Midbrain (tissue), 1 donor: ENCODE measurements around the gene CHMP5.
"Not testable (repeated sequence)": the region's sequence is repeated elsewhere in the genome, so short reads cannot be mapped to it uniquely, and the experiment has no call there.

Experiments used
- DNase-seq: peaks from one replicate; lab custom pipeline; 2025; lab: John Stamatoyannopoulos, UW

Gene CHMP5

GRCh38 chr9:33277484-33277883 is 12.6 kb downstream of the CHMP5 start:
- no peak for DNase-seq

GRCh38 chr9:33285502-33285901 is 20.7 kb downstream of the CHMP5 start:
- no peak for DNase-seq

- peak; percentile 78 for DNase-seq
Observed at GRCh38 chr9:33287087-33287490, 22.2 kb downstream of the CHMP5 start.

- no peak for DNase-seq
Observed at GRCh38 chr9:33288235-33288634, 23.4 kb downstream of the CHMP5 start.

- no peak for DNase-seq
Observed at GRCh38 chr9:33288828-33289483, 24.1 kb downstream of the CHMP5 start.

- no peak for DNase-seq
Observed at GRCh38 chr9:33289496-33289895, 24.6 kb downstream of the CHMP5 start.

GRCh38 chr9:33289936-33290246 is 25.0 kb downstream of the CHMP5 start:
- no peak for DNase-seq

GRCh38 chr9:33290247-33291030 is 25.6 kb downstream of the CHMP5 start, which contains the start of gene NFX1:
Gene NFX1 (plus strand): TSS chr9:33290516. CDS start chr9:33290573, 57 bp downstream.
- DNase-seq, result peak; percentile 95

GRCh38 chr9:33291031-33291397 is 26.2 kb downstream of the CHMP5 start:
- no peak for DNase-seq

GRCh38 chr9:33291901-33292300 is 27.1 kb downstream of the CHMP5 start:
- no peak for DNase-seq

- DNase-seq, result no peak
Observed at GRCh38 chr9:33293782-33294181, 28.9 kb downstream of the CHMP5 start.

- DNase-seq, result no peak
Observed at GRCh38 chr9:33294670-33295432, 30.0 kb downstream of the CHMP5 start.

- DNase-seq, result no peak
Observed at GRCh38 chr9:33295571-33295970, 30.7 kb downstream of the CHMP5 start.

GRCh38 chr9:33297432-33297831 is 32.6 kb downstream of the CHMP5 start:
- peak; percentile 39 for DNase-seq

GRCh38 chr9:33300546-33300945 is 35.7 kb downstream of the CHMP5 start:
- no peak for DNase-seq

GRCh38 chr9:33304362-33304761 is 39.5 kb downstream of the CHMP5 start:
- no peak for DNase-seq

- DNase-seq, result no peak
Observed at GRCh38 chr9:33306037-33306436, 41.2 kb downstream of the CHMP5 start.

- no peak for DNase-seq
Observed at GRCh38 chr9:33307067-33307466, 42.2 kb downstream of the CHMP5 start.

GRCh38 chr9:33309903-33310302 is 45.1 kb downstream of the CHMP5 start:
- DNase-seq, result no peak

- no peak for DNase-seq
Observed at GRCh38 chr9:33310748-33311147, 45.9 kb downstream of the CHMP5 start.

- DNase-seq, result no peak
Observed at GRCh38 chr9:33311953-33312352, 47.1 kb downstream of the CHMP5 start.

GRCh38 chr9:33315371-33315770 is 50.5 kb downstream of the CHMP5 start:
- DNase-seq, result no peak

- not testable (repeated sequence) for DNase-seq
Observed at GRCh38 chr9:33317136-33317535, 52.3 kb downstream of the CHMP5 start.
